OCI-LY3 (cell line): ENCODE data around the gene SSBP1.

Source experiments
- CTCF ChIP-seq: fragments of 200-600, 300-600 bp; sonication (generic); IDR thresholded peaks from 2 replicates; pipeline ENCODE4 v1.5.1; 2014; ENCODE audit warnings: antibody characterized with exemption, low read length, low read depth
- EZH2phosphoT487 ChIP-seq: fragments of 200-600 bp; shearing (Covaris generic); IDR thresholded peaks from 2 replicates; pipeline ENCODE4 v1.6.1; 2018; ENCODE audit warnings: antibody characterized with exemption, mixed run types, low read depth

GRCh38 chr7:141748396-141748795 lies 10.2 kb downstream of the SSBP1 start:
- TF ChIP-seq CTCF (no peak), EZH2phosphoT487 (no peak)
